ENCODE measurements around the gene HDC.

The HDC gene

GRCh38 chr15:50225057-50225456 is 40.5 kb downstream of the HDC start:
- Histone ChIP-seq H2BK120ac (ENCODE audit: low read depth, low read length) (no peak overlapping the region), H3K27ac (ENCODE audit: low read length, poor library complexity, severe bottlenecking) (no peak overlapping the region), H3K14ac (ENCODE audit: low read length in 2 of 2) (no peak overlapping the region), H3K79me1 (replicated peaks; ENCODE audit: low read length, poor library complexity, severe bottlenecking) (no peaks in the 10 kb centered on the region), H3K4me3 (ENCODE audit: insufficient read depth in 1 of 2, low read depth in 1 of 2, low read length in 2 of 2) (no peak overlapping the region), H3K4me1 (ENCODE audit: control insufficient read depth, insufficient read depth, low read depth, low read length) (peaks cover 1% of the 10 kb centered on the region), H4K8ac (ENCODE audit: low read length) (no peak overlapping the region), H2AFZ (ENCODE audit: low read depth, low read length) (no peak overlapping the region), H3K4ac (ENCODE audit: low read depth in 1 of 2, low read length in 2 of 2) (no peak overlapping the region), H3K23ac (ENCODE audit: low read length in 2 of 2) (no peak overlapping the region), H3K27me3 (ENCODE audit: control insufficient read depth in 1 of 2, insufficient read depth in 1 of 2, low read length in 2 of 2) (peaks cover 0 to 27% of the 10 kb centered on the region in 2 experiments), H3K9ac (ENCODE audit: low read length) (no peak overlapping the region), H2BK12ac (ENCODE audit: low read length in 2 of 2) (no peak overlapping the region), H3K4me2 (ENCODE audit: low read length, poor library complexity, severe bottlenecking) (no peak overlapping the region), H2AK5ac (ENCODE audit: low read length, severe bottlenecking) (no peak overlapping the region), H3K18ac (ENCODE audit: low read depth in 1 of 2, low read length in 2 of 2) (no peak overlapping the region), H3K9me3 (ENCODE audit: control insufficient read depth, low read length) (no peaks in the 10 kb centered on the region), H4K91ac (ENCODE audit: low read length) (no peak overlapping the region), H3K36me3 (ENCODE audit: control insufficient read depth in 1 of 2, insufficient read depth in 2 of 2, low read depth in 1 of 2, low read length in 2 of 2) (no peaks in the 10 kb centered on the region), H2BK5ac (ENCODE audit: low read depth, low read length, poor library complexity, severe bottlenecking) (no peak overlapping the region), H2BK15ac (ENCODE audit: low read depth, poor library complexity, severe bottlenecking) (no peak overlapping the region)
- DNase-seq, result no peak
- WGBS, result no CpG with 5 or more reads among the region's 1 CpG

GRCh38 chr15:50224606-50225005 is 40.9 kb downstream of the HDC start:
- H3K9ac ChIP-seq (ENCODE audit: low read length), result no peak overlapping the region
- H3K14ac ChIP-seq (ENCODE audit: low read length in 2 of 2), result no peak overlapping the region
- peaks cover 1% of the 10 kb centered on the region for H3K4me1 ChIP-seq (ENCODE audit: control insufficient read depth, insufficient read depth, low read depth, low read length)
- H3K27ac ChIP-seq (ENCODE audit: low read length, poor library complexity, severe bottlenecking), result no peak overlapping the region
- H2BK5ac ChIP-seq (ENCODE audit: low read depth, low read length, poor library complexity, severe bottlenecking), result no peak overlapping the region
- DNase-seq, result peak; percentile 17
- no peak overlapping the region for H2AFZ ChIP-seq (ENCODE audit: low read depth, low read length)
- no peak overlapping the region for H2BK12ac ChIP-seq (ENCODE audit: low read length in 2 of 2)
- no peak overlapping the region for H3K4me3 ChIP-seq (ENCODE audit: insufficient read depth in 1 of 2, low read depth in 1 of 2, low read length in 2 of 2)
- peaks cover 0 to 32% of the 10 kb centered on the region in 2 experiments for H3K27me3 ChIP-seq (ENCODE audit: control insufficient read depth in 1 of 2, insufficient read depth in 1 of 2, low read length in 2 of 2)
- no peak overlapping the region for H2BK120ac ChIP-seq (ENCODE audit: low read depth, low read length)
- H3K4me2 ChIP-seq (ENCODE audit: low read length, poor library complexity, severe bottlenecking), result no peak overlapping the region
- no peak overlapping the region for H2AK5ac ChIP-seq (ENCODE audit: low read length, severe bottlenecking)
- H4K8ac ChIP-seq (ENCODE audit: low read length), result no peak overlapping the region
- no peak overlapping the region for H4K91ac ChIP-seq (ENCODE audit: low read length)
- no peaks in the 10 kb centered on the region for H3K79me1 ChIP-seq (replicated peaks; ENCODE audit: low read length, poor library complexity, severe bottlenecking)
- no peaks in the 10 kb centered on the region for H3K9me3 ChIP-seq (ENCODE audit: control insufficient read depth, low read length)
- no peak overlapping the region for H3K18ac ChIP-seq (ENCODE audit: low read depth in 1 of 2, low read length in 2 of 2)
- no peak overlapping the region for H3K4ac ChIP-seq (ENCODE audit: low read depth in 1 of 2, low read length in 2 of 2)
- WGBS, result 86% methylated on average over 5 of the region's 5 CpGs
- H2BK15ac ChIP-seq (ENCODE audit: low read depth, poor library complexity, severe bottlenecking), result no peak overlapping the region
- H3K36me3 ChIP-seq (ENCODE audit: control insufficient read depth in 1 of 2, insufficient read depth in 2 of 2, low read depth in 1 of 2, low read length in 2 of 2), result no peaks in the 10 kb centered on the region
- H3K23ac ChIP-seq (ENCODE audit: low read length in 2 of 2), result no peak overlapping the region

DNA sequence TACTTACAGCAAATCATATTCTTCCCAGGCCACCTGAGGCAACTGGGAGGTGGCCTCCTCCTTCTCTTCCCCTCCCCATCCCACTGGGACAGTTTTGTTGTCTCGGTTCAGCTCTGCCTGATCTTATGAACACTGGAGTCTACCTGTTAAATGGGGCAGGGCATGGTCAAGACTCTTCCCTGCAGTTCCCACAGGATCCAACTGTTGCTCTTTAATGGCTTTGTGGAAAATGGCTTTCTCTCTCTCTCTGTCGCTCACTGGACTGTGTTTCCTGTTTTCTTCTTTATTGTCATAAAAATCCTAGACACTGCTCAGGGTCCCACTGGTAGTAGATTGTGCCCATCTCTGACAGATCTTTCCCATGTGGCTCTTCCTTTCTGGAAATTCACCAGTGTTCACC is 43.3 kb downstream of the HDC start:
- no peak overlapping the region for H4K91ac ChIP-seq (ENCODE audit: low read length)
- no peak overlapping the region for H2BK5ac ChIP-seq (ENCODE audit: low read depth, low read length, poor library complexity, severe bottlenecking)
- no peak overlapping the region for H4K8ac ChIP-seq (ENCODE audit: low read length)
- no peak overlapping the region for H3K4ac ChIP-seq (ENCODE audit: low read depth in 1 of 2, low read length in 2 of 2)
- no peak overlapping the region for H3K9ac ChIP-seq (ENCODE audit: low read length)
- H2AK5ac ChIP-seq (ENCODE audit: low read length, severe bottlenecking), result no peak overlapping the region
- no peak overlapping the region for H3K14ac ChIP-seq (ENCODE audit: low read length in 2 of 2)
- no peak overlapping the region for H2BK12ac ChIP-seq (ENCODE audit: low read length in 2 of 2)
- H3K9me3 ChIP-seq (ENCODE audit: control insufficient read depth, low read length), result no peaks in the 10 kb centered on the region
- no peak overlapping the region for H3K4me3 ChIP-seq (ENCODE audit: insufficient read depth in 1 of 2, low read depth in 1 of 2, low read length in 2 of 2)
- 88% methylated on average over 2 of the region's 2 CpGs for WGBS
- no peak overlapping the region for H2BK15ac ChIP-seq (ENCODE audit: low read depth, poor library complexity, severe bottlenecking)
- peaks cover 1% of the 10 kb centered on the region for H3K4me1 ChIP-seq (ENCODE audit: control insufficient read depth, insufficient read depth, low read depth, low read length)
- no peak overlapping the region for H2BK120ac ChIP-seq (ENCODE audit: low read depth, low read length)
- no peak overlapping the region for H3K27ac ChIP-seq (ENCODE audit: low read length, poor library complexity, severe bottlenecking)
- no peak for DNase-seq
- H3K27me3 ChIP-seq (ENCODE audit: control insufficient read depth in 1 of 2, insufficient read depth in 1 of 2, low read length in 2 of 2), result peaks cover 0 to 32% of the 10 kb centered on the region in 2 experiments
- H2AFZ ChIP-seq (ENCODE audit: low read depth, low read length), result no peak overlapping the region
- H3K4me2 ChIP-seq (ENCODE audit: low read length, poor library complexity, severe bottlenecking), result no peak overlapping the region
- no peak overlapping the region for H3K23ac ChIP-seq (ENCODE audit: low read length in 2 of 2)
- no peak overlapping the region for H3K18ac ChIP-seq (ENCODE audit: low read depth in 1 of 2, low read length in 2 of 2)
- no peaks in the 10 kb centered on the region for H3K79me1 ChIP-seq (replicated peaks; ENCODE audit: low read length, poor library complexity, severe bottlenecking)
- no peaks in the 10 kb centered on the region for H3K36me3 ChIP-seq (ENCODE audit: control insufficient read depth in 1 of 2, insufficient read depth in 2 of 2, low read depth in 1 of 2, low read length in 2 of 2)

DNA sequence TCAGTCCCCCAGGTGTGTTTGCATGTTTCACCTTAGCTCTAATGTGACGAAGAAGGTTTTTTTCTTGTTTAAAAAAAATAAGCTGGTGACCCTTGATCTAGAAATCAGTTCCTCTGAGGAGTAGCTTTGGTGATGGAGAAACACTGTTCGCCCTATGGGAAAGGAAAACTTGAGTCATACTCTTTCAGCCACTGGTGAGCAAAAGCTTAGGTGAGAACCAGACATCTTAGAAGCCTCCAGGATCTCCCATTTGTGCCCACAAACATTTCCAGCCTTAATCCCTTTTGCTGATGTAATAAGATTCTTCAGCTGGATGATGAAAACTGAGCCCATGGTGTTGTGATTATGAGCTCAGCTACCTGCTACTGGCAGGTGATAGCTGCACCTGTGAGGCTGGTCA is 45.7 kb downstream of the HDC start:
- Histone ChIP-seq H3K4ac (ENCODE audit: low read depth in 1 of 2, low read length in 2 of 2) (no peak overlapping the region), H3K9ac (ENCODE audit: low read length) (no peak overlapping the region), H3K4me1 (ENCODE audit: control insufficient read depth, insufficient read depth, low read depth, low read length) (no peaks in the 10 kb centered on the region), H2AK5ac (ENCODE audit: low read length, severe bottlenecking) (no peak overlapping the region), H3K27me3 (ENCODE audit: control insufficient read depth in 1 of 2, insufficient read depth in 1 of 2, low read length in 2 of 2) (peaks cover 0 to 32% of the 10 kb centered on the region in 2 experiments), H2BK120ac (ENCODE audit: low read depth, low read length) (no peak overlapping the region), H4K8ac (ENCODE audit: low read length) (no peak overlapping the region), H3K4me3 (ENCODE audit: insufficient read depth in 1 of 2, low read depth in 1 of 2, low read length in 2 of 2) (no peak overlapping the region), H3K79me1 (replicated peaks; ENCODE audit: low read length, poor library complexity, severe bottlenecking) (no peaks in the 10 kb centered on the region), H3K23ac (ENCODE audit: low read length in 2 of 2) (no peak overlapping the region), H2BK15ac (ENCODE audit: low read depth, poor library complexity, severe bottlenecking) (no peak overlapping the region), H3K36me3 (ENCODE audit: control insufficient read depth in 1 of 2, insufficient read depth in 2 of 2, low read depth in 1 of 2, low read length in 2 of 2) (no peaks in the 10 kb centered on the region), H4K91ac (ENCODE audit: low read length) (no peak overlapping the region), H3K27ac (ENCODE audit: low read length, poor library complexity, severe bottlenecking) (no peak overlapping the region), H2AFZ (ENCODE audit: low read depth, low read length) (no peak overlapping the region), H2BK5ac (ENCODE audit: low read depth, low read length, poor library complexity, severe bottlenecking) (no peak overlapping the region), H3K14ac (ENCODE audit: low read length in 2 of 2) (no peak overlapping the region), H3K9me3 (ENCODE audit: control insufficient read depth, low read length) (no peaks in the 10 kb centered on the region), H2BK12ac (ENCODE audit: low read length in 2 of 2) (no peak overlapping the region), H3K18ac (ENCODE audit: low read depth in 1 of 2, low read length in 2 of 2) (no peak overlapping the region), H3K4me2 (ENCODE audit: low read length, poor library complexity, severe bottlenecking) (no peak overlapping the region)
- 74% methylated on average over 2 of the region's 2 CpGs for WGBS
- DNase-seq, result peak; percentile 48

Data from mesenchymal stem cell (in vitro differentiated cells and primary cell).